HG02571 (cell line): ENCODE measurements around the gene GGT6.

Source experiments
- ATAC-seq: cut with Tn5 transposase; IDR thresholded peaks from one replicate; pipeline ENCODE4 v1.9.1; 2021; ENCODE audit warnings: mild to moderate bottlenecking, moderate library complexity; ENCODE audit not compliant: unreplicated experiment

Gene GGT6

GRCh38 chr17:4540687-4541327 lies 19.6 kb downstream of the GGT6 start:
- no peak for ATAC-seq

- ATAC-seq, result no peak
These were observed 20.1 kb downstream of the GGT6 start for GRCh38 chr17:4540224-4540651.

DNA sequence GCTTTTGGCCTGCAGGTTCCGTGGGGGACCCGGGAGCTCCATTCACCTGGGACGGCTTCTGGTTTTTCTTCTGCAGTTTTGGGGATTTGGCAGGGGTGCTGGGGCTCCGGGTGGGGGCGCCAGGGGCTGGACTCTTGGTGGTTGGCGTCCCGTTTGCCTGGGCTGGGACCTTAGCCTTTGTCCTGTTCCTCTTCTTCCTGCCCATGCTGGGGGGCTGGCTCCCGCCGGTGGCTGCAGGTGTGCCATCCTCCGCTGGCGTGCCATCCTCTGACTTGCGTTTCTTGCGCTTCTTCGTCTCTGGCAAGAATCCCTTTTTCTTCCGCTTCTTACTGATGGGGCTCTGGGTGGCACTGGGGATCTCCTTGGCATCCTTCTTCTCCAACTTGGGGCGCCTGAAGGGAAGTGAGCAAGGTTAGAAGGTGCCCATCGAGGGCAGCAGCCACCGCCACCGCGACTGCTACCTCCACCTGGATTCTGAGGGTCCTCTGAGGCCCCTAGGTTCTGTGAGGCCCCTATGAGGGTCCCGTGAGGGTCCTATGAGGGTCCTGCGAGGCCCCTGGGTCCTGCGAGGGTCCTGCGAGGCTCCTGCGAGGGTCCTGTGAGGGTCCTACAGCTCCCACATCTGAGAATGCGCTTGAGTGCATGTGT lies 20.7 kb downstream of the GGT6 start:
- ATAC-seq, result no peak

DNA sequence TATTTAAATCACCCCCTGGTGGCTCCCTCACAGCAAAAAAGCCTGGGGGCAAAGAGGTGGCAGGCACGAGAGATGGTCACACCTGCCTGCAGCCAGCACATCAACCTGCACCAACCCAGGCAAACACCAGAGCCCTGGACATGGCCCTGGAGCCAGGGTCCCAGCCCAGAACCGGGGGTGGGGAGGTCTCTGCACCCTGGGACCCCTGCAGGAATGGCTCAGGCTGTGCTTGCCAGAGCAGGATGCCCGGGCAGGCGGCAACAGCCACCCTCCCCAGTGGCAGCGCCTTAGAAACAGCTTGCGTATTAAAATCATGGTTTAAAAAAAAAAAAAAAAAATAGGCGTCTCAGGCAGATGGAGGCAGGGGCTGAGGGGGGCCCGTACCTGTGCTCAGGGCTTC lies 21.4 kb downstream of the GGT6 start:
- ATAC-seq, result no peak

DNA sequence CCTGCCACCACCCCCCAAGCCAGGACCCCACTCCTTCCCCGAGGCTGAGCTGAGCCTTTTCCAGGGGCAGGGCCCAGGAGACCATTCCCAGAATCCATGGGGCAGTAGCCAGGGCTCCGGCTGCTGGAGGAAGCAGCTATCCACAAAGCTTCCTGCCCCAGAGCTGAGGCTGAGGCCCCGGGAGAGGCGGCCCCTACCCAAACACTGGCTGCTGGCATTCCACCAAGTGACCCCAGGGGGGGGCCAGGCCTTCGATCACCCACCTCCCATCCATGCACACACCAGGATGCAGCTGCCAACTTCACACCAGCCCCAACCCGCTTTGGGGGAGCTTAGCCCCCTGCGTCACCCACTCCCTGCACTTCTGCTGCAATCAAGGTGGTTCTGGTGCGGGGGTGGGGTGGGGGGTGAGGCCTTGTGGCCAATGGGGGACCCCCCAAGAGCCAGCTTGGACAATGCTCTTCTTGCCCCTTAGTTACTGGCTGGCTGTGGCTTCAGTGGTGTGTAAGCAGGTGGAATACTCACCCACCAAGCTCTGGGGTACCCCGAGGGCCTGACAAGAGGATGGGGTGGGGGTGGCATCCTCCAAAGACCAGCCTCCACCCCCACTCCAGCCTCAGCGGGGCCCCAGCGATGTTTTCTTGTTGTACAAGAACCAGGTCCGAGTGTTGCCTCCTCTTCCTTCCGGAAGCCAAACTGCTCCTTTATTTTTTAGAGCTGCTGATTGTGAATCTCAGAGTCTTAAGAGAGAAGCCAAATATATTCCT lies 22.0 kb downstream of the GGT6 start:
- no peak for ATAC-seq

DNA sequence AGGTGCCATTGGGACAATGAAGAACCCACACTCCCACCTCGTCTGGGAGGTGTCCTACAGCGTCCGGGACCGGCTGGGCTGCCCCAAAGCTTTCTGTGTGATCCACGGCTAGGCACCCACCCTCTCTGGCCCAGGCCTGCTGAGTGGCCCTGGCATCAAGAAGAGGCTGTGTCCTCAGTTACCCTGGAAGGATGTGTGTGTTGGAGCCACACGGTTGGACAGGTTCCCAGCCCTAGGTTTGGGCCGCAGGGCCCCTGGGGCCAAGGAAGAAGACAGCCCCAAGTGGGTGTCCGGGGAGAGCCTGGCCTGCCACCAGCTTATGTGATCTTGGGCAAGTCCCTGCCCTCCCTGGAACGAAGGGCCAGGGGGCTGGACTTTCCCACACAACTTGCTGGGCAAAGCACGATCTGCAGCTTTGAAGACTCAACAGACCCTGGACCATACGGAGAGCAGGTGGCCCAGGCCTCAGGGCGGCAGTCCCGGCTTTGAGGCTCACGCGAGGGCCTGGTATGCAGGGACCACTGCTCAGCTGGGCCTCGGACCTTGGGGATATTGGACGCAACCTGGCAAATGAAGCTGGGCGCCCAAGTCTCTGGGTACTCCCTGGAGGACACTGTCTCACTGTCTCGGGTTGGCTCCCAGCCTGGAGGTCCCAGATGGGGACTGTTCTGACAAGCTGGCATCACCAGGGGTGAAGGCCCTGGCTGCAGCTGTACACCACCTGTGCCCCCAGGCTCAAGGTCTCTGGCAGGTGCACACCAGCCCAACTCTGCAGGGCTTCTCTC lies 22.7 kb downstream of the GGT6 start:
- no peak for ATAC-seq

DNA sequence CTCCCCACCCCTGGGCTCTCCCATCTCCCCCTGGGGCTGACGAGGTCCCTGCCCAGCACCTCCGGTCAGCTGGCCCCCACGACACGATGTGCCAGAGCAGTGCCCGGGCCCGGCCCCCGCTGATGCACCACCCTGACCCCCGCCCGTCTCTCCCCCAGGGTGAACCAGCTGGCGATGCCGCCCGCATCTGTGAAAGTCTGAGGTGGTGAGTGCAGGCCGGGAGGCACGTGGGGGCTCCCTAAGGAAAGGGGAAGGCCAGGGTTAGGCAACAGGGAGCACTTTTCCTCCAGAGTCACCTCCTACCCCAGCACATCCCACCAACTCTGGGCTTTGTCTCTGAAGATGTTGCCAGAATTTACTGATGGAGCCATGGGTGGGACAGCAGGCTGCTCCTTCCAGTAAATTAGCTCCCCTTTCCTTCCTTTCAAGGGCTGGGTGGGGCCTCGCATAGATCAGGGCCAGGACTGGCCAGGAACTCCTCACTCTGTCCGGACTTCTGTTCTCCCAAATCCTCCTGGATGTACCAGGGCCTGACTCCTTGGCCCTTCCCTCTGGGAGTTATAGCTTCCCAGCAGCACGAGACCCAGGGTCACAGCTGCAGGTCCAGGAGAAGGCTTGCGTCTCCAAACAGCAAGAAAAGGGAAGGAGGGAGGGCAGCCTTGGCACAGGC lies 23.5 kb downstream of the GGT6 start:
- no peak for ATAC-seq

DNA sequence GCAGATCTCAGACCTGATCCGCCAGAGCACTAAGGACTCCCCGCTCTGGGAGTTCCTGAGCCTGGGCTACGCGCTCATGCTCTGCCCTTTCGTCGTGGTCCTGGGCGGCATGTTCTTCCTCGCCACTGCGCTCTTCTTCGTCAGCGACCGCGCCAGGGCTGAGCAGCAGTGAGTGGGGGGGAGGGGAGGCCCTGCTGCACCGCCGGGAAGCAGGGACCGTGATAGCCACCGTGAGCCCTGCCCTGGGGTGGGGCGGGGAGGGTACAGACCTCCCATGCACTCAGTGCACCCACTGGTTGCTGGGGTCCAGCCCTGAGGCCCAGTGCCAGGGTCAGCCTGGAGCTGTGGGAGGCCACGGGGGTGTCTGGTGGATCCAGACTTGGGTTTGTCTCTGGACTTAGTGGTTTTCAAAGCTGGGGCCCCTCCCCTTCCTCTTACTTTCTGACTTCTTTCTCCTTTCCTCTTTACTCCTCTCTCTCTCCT lies 24.1 kb downstream of the GGT6 start:
- ATAC-seq, result no peak

DNA sequence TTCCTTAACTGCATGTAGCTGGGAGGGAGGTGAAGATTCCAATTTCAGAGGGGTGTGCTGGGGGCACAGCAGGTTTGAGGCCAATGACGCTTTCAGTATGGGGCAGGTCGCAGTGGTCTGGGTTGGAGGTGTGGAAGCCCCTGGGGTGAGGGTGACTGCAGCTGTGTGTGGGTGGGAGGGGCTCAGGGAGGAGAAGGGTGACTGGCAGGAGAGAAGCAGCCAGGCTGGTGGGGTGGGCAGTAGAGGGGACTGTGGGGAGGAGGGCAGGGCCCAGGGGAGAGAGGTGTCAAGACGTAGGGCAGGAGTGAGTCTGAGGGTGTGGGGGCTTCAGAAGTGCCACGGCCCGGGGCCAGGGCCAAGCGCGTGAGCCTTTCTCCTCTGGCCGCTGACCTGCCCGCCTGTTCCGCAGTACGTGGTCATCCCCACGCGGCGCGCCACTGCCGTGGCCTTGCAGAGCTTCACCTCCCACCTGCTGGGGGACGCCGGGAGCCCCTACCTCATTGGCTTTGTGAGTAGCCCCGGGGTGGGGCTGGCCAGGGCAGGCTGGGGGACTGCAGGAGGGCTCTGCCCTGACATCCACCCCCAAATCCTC lies 24.6 kb downstream of the GGT6 start:
- no peak for ATAC-seq

GRCh38 chr17:4534928-4535666 lies 25.3 kb downstream of the GGT6 start:
- no peak for ATAC-seq

DNA sequence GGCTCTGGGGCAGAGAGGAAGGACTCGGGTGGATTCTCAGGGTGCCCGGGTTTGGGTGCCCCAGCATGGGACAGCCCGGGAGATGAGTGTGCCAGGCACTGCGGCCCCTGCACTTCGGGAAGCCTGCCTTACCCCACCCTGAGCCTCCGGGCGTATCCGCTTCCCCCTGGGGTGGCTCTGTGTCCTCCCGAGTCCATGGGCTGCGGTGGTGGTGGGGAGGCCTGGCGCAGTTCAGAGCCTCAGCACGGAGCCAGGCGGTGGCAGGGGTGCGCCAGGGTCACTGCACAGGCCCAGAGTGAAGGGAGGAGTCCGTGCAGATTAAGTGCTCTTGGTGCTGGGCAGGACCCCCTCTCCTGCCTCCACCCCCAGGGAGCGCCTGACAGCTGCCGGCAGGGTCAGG lies 25.9 kb downstream of the GGT6 start:
- ATAC-seq, result no peak

DNA sequence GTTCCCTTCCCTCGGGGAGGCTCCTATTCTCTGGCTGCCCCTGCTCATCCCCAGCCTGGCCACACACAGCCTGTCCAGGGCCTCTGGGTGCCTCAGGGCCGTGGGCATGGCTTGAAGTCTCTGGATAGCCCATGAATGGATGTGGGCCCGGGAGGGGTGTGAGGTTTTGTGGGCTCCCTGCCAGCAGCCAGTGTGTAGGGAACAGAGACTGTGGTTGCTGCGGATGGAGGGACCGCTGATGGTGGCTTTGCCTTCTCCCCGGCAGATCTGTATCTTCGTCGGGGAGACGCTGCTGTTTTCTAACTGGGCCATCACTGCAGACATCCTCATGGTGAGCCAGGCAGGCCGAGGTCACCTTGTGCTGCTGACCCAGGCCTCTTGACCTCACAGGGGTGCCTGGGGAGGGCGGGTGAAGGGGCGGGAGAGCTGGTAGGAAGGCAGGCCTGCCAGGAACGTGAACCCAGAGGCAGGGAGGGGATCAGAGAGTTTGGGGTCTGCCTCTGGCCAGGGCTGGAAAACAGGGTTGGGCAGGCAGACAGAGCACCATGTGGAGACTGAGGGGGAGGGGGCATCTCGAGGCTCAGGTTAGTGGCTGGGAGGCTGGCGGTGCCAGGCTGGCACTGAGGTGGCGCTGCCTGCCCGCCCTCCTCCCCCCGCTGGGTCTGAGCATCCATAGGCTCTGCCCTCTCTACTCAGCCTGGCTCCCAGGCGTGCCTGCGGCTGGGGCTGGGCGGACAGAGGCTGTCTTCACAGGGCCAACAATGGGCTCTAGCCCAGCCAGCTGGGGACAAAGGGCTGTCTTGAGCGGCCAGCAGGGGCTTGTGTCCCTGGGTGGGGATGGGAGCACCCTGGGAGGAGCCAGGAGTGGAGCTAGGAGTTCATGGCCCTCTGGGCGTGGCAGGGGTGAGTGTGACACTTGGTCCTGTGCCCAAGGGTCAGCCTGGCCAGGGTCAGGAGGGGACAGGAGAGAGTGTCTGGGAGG lies 26.6 kb downstream of the GGT6 start:
- no peak for ATAC-seq

GRCh38 chr17:4532860-4533522 lies 27.4 kb downstream of the GGT6 start:
- no peak for ATAC-seq

DNA sequence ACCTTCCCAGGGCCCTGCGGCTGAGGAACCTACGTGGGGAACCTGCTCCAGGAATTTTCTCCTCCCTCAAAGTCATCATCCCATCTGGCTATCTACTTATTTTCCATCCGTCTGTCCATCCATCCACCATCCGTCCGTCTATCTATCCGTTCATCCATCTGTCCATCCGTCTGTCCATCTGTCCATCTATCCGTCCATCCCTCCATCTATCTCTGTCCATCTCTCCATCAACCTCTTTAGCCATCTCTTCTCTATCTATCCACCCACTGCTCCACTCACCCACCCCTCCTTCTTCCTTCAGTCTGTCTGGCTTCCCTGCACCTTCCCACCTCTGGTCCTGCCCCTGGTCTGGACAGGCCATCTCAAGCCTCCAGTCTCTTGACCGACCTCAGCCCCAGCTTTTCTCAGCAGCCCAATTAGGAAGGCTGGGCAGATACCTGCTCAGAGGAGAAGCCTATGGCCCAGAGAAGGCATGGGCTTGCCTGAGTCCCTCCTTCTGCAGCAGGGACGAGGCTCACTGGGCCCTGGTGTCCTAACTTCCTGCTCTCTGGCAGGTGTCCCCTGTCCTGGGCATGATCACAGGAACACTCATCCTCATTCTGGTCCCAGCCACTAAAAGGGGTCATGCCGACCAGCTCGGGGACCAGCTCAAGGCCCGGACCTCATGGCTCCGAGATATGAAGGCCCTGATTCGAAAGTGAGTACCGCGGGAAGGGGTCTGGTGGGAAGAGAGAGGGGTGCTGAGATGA lies 28.2 kb downstream of the GGT6 start:
- ATAC-seq, result no peak

DNA sequence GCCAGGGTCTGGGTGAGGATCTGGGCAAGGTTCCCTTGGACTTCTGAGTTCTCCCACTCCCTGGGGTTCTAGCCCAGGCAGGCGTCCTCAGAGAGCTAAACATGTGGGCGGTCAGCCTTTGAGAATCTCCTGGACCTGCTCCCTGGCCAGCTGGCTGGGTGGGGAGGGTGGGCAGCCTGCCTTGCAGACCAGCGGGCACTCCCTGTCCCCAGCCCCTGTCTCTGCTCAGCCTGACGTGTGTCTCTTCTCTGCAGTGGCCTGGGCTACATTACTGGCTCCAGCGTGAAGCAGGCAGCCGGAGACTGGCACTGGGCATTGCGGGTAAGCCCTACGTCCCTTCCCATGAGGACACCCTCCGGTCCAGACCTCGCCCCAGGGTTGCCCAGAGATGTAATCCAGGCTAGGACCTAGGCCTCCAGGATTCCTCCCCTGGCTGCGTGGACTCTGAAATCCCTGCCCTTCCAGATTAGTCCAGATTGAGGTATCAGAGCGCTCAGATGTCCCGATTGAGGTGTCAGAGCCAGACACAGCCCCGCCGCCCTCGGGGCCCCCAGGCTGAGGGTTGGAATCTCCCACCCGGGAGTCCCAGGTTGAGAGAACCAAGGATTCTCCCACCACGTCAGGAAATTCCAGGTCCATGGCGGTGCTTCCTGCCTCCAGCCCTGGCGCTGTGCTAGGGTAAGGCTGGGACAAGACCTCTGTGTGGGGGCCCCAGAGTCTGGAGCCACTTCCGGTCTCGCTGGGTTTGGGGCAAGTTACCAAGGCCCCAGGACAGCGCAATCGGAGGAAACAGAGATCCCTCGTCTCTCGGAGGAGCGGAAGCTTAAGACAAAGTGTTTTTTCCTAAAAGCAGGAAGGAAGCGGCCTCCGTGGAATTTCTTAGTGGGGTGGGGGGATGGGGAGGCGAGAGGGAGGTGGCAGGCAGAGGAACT lies 29.3 kb downstream of the GGT6 start:
- no peak for ATAC-seq

DNA sequence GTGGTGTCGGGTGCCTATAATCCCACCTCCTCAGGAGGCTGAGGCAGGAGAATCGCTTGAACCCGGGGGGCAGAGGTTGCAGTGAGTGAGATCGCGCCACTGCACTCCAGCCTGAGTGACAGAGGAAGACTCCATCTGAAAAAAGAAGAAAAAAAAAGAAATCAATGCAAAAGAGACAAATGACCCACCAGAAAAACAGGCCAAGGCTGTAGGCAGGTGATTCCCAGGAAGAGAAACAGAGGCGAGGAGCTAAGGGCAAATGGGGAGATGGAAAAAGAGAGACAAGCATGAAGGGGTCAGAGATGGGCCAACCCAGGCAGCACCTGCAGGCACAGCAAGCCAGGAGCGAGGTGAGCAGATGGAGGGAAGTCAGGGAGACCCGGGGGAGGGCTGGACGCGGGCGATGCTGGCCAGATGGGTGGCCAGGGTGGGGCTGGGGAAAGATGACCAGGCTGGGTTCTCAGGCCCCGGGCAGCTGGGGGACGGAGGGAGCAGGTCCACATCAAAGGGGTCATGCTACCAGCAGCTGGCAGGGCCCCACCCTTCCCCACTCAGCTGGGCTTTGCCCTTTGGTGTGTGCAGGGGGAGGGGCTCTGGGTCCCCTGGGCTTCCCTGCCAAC lies 30.7 kb downstream of the GGT6 start:
- ATAC-seq, result no peak
